ENCODE results near the gene MRPL14.

DNA sequence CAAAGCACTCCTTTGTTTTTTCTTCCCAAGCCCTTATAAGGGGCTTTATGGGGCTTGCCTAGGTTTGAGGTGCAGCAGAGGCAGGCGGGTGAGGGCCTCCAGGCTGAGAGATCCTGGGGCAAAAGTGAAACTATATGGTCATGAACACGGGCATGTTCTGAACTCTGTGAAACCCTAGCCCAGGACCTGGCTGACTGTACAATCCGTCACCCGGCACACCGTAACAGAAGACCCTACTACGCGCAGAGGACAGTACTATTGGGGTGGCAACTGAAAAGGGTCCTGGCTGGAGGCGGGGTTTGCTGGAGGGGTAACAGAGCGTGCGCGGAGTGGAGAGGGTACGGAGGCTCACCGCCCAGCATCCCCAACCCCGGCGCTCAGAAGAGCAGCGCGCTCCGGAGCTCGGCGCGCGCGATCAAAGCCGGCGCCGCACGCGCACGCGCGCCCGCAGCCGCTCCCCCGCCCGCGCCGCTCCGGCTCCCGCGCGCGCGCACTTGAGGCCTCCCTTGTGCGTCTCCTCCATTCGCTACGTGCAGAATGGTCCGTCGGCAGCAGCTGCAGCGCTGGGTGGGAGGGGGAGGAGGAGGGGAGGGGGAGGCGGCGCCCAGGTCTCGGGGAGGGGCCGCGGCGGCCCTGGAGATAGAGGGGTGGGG, 54.2 kb downstream of the MRPL14 start:
- TF ChIP-seq POLR2A (IDR thresholded peaks at IDR 0.05) (peak in 1 of 2 donors; percentile 44), EP300 (IDR thresholded peaks at IDR 0.05) (no peak)
- TF ChIP-seq, protein P1, sequence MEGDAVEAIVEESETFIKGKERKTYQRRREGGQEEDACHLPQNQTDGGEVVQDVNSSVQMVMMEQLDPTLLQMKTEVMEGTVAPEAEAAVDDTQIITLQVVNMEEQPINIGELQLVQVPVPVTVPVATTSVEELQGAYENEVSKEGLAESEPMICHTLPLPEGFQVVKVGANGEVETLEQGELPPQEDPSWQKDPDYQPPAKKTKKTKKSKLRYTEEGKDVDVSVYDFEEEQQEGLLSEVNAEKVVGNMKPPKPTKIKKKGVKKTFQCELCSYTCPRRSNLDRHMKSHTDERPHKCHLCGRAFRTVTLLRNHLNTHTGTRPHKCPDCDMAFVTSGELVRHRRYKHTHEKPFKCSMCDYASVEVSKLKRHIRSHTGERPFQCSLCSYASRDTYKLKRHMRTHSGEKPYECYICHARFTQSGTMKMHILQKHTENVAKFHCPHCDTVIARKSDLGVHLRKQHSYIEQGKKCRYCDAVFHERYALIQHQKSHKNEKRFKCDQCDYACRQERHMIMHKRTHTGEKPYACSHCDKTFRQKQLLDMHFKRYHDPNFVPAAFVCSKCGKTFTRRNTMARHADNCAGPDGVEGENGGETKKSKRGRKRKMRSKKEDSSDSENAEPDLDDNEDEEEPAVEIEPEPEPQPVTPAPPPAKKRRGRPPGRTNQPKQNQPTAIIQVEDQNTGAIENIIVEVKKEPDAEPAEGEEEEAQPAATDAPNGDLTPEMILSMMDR (IDR thresholded peaks at IDR 0.05): peak in 1 of 5 experiments; percentile 8

Measured in tibial nerve (tissue), 4 donors.